Stimulated activated CD8-positive, alpha-beta memory T cell treated with anti-CD3 and anti-CD28 coated beads, Interleukin-7, amount 100 ng/mL, for 48 hours (primary cell): ENCODE measurements around the gene MAML3.

ENCODE experiments used
- DNase-seq, 2 donors: peaks; one replicate each; pipeline ENCODE4 v3.0.0-alpha.2; 2020; ENCODE audit warnings: low read depth in 1 of 2; ENCODE audit errors: extremely low read depth in 1 of 2

Gene MAML3

GRCh38 chr4:139797287-139797686 is 356.7 kb downstream of the MAML3 start:
- no peak for DNase-seq

GRCh38 chr4:139795527-139796314 is 358.3 kb downstream of the MAML3 start:
- DNase-seq = no peak

- DNase-seq = no peak
Observed at GRCh38 chr4:139794158-139794954, 359.6 kb downstream of the MAML3 start.

GRCh38 chr4:139791681-139792080 is 362.3 kb downstream of the MAML3 start:
- no peak for DNase-seq

- no peak for DNase-seq
Observed at GRCh38 chr4:139790291-139790690, 363.7 kb downstream of the MAML3 start.

- DNase-seq = no peak
Observed at GRCh38 chr4:139789096-139789654, 364.8 kb downstream of the MAML3 start.

- no peak for DNase-seq
Observed at GRCh38 chr4:139786494-139787354, 367.3 kb downstream of the MAML3 start.

GRCh38 chr4:139785356-139785755 is 368.6 kb downstream of the MAML3 start:
- DNase-seq = no peak

- no peak for DNase-seq
Observed at GRCh38 chr4:139783741-139784484, 370.1 kb downstream of the MAML3 start.

GRCh38 chr4:139782926-139783522 is 371.0 kb downstream of the MAML3 start:
- DNase-seq = no peak

GRCh38 chr4:139781066-139781465 is 372.9 kb downstream of the MAML3 start:
- DNase-seq = no peak

GRCh38 chr4:139779691-139780090 is 374.3 kb downstream of the MAML3 start:
- no peak for DNase-seq

GRCh38 chr4:139777757-139778156 is 376.2 kb downstream of the MAML3 start:
- no peak for DNase-seq

- no peak for DNase-seq
Observed at GRCh38 chr4:139776235-139776634, 377.7 kb downstream of the MAML3 start.

GRCh38 chr4:139774759-139775487 is 379.1 kb downstream of the MAML3 start:
- no peak for DNase-seq

GRCh38 chr4:139773560-139774318 is 380.2 kb downstream of the MAML3 start:
- DNase-seq = no peak

GRCh38 chr4:139770361-139770760 is 383.6 kb downstream of the MAML3 start:
- DNase-seq = no peak

GRCh38 chr4:139769364-139769763 is 384.6 kb downstream of the MAML3 start:
- no peak for DNase-seq
